CD14-positive monocyte (primary cell): ENCODE results near the gene FOXO6. TPM values are rescaled to one million over a fixed set of nuclear protein-coding genes. Genes with fewer than 3 reads are reported as not detected.
A peak's percentile ranks its signal among the peaks of the same experiment; 100 is the strongest.

Experiments
- DNase-seq, 3 donors: peaks; one replicate each; pipeline ENCODE4 v3.0.0-alpha.2; 2011 to 2022
- H2AFZ ChIP-seq: 2 replicates; pipeline ENCODE4 v1.6.0; 2012; ENCODE audit warnings: mild to moderate bottlenecking, low read depth, low read length, inconsistent platforms; ENCODE audit not compliant: insufficient read depth, poor library complexity, severe bottlenecking
- H3K27ac ChIP-seq, 2 donors: 1 replicate in 1 of 2; 2 replicates in 1 of 2; pipeline ENCODE4 v1.5.1; 2012 to 2013; ENCODE audit warnings: low read length in 2 of 2, control low read depth in 1 of 2, inconsistent platforms in 1 of 2, low read depth in 1 of 2, mild to moderate bottlenecking in 1 of 2
- H3K27me3 ChIP-seq, 2 donors: one replicate each; pipeline versions ENCODE4 v1.6.0 to v1.6.1; 2011 to 2013; ENCODE audit warnings: low read length in 2 of 2; ENCODE audit not compliant: control insufficient read depth in 2 of 2, insufficient read depth in 2 of 2
- H3K36me3 ChIP-seq, 2 donors: replicated peaks in 1 of 2; 1 replicate in 1 of 2; 2 replicates in 1 of 2; pipeline versions ENCODE4 v1.5.1 to v1.6.1; 2012 to 2013; ENCODE audit warnings: low read length in 2 of 2, control low read depth in 1 of 2, inconsistent platforms in 1 of 2, mild to moderate bottlenecking in 1 of 2; ENCODE audit not compliant: insufficient read depth in 2 of 2, control insufficient read depth in 1 of 2
- H3K4me1 ChIP-seq, 2 donors: 1 replicate in 1 of 2; 2 replicates in 1 of 2; pipeline versions ENCODE4 v1.5.1 to v1.6.1; 2012 to 2013; ENCODE audit warnings: low read length in 2 of 2, control low read depth in 1 of 2, inconsistent platforms in 1 of 2, mild to moderate bottlenecking in 1 of 2, moderate library complexity in 1 of 2; ENCODE audit not compliant: insufficient read depth in 2 of 2, control insufficient read depth in 1 of 2
- H3K4me2 ChIP-seq: replicated peaks from 2 replicates; pipeline ENCODE3; 2012; ENCODE audit warnings: low read length, moderate library complexity, mild to moderate bottlenecking; ENCODE audit not compliant: poor library complexity, severe bottlenecking; ENCODE audit errors: extremely low read depth
- H3K4me3 ChIP-seq, 3 experiments: fragments of 200-600 bp in 1 of 3; sonication (generic) in 1 of 3; replicated peaks in 1 of 3; 1 replicate in 2 of 3; 2 replicates in 1 of 3; pipeline ENCODE4 v1.5.1; 2011 to 2013; ENCODE audit warnings: low read length in 3 of 3, mild to moderate bottlenecking in 3 of 3, control low read depth in 2 of 3, low read depth in 2 of 3, inconsistent platforms in 1 of 3, moderate library complexity in 1 of 3
- H3K79me2 ChIP-seq: 2 replicates; pipeline ENCODE4 v1.6.0; 2012; ENCODE audit warnings: mild to moderate bottlenecking, control low read depth, inconsistent platforms, low read length, moderate library complexity; ENCODE audit not compliant: insufficient read depth
- H3K9ac ChIP-seq: 2 replicates; pipeline ENCODE4 v1.6.0; 2017; ENCODE audit warnings: low read length, mild to moderate bottlenecking; ENCODE audit not compliant: insufficient read depth, poor library complexity, severe bottlenecking
- H3K9me3 ChIP-seq, 2 donors: replicated peaks in 1 of 2; 1 replicate in 1 of 2; 2 replicates in 1 of 2; pipeline versions ENCODE4 v1.5.1 to v1.6.1; 2012 to 2013; ENCODE audit warnings: low read length in 2 of 2, control low read depth in 1 of 2; ENCODE audit not compliant: control insufficient read depth in 1 of 2, insufficient read depth in 1 of 2
- H4K20me1 ChIP-seq: 2 replicates; pipeline ENCODE4 v1.6.0; 2012; ENCODE audit warnings: mild to moderate bottlenecking, low read length, control low read depth, moderate library complexity; ENCODE audit not compliant: insufficient read depth
- H3K27ac Mint-ChIP-seq, 7 donors: one replicate each; pipeline ENCODE4 v1.8.0; 2020; ENCODE audit warnings: mild to moderate bottlenecking in 7 of 7, mixed read lengths in 7 of 7, moderate library complexity in 6 of 7, inconsistent platforms in 2 of 7
- H3K27me3 Mint-ChIP-seq, 3 donors: one replicate each; pipeline ENCODE4 v1.8.0; 2021 to 2022; ENCODE audit warnings: low read depth in 3 of 3, mild to moderate bottlenecking in 3 of 3, mixed read lengths in 3 of 3, moderate library complexity in 3 of 3, inconsistent platforms in 1 of 3
- H3K36me3 Mint-ChIP-seq, 2 donors: one replicate each; pipeline ENCODE4 v1.8.0; 2020; ENCODE audit warnings: mixed read lengths in 2 of 2, inconsistent platforms in 1 of 2, mild to moderate bottlenecking in 1 of 2
- H3K4me1 Mint-ChIP-seq: one replicate; pipeline ENCODE4 v1.8.0; 2020; ENCODE audit warnings: mild to moderate bottlenecking, mixed read lengths
- H3K4me3 Mint-ChIP-seq, 2 donors: one replicate each; pipeline ENCODE4 v1.8.0; 2020; ENCODE audit warnings: mild to moderate bottlenecking in 2 of 2, mixed read lengths in 2 of 2, moderate library complexity in 1 of 2
- H3K9me3 Mint-ChIP-seq, 7 donors: one replicate each; pipeline ENCODE4 v1.8.0; 2020 to 2022; ENCODE audit warnings: mixed read lengths in 7 of 7, mild to moderate bottlenecking in 6 of 7, moderate library complexity in 6 of 7, inconsistent platforms in 2 of 7
- WGBS: methylation state at CpG from one replicate; pipeline ENCODE4 v1.1.5; 2013; ENCODE audit warnings: missing lambda C conversion rate; ENCODE audit not compliant: insufficient coverage; 5-methylcytosine and 5-hydroxymethylcytosine counted together
- intact Hi-C, 2 donors: fragments of 100-400 bp; cut with micrococcal nuclease; formaldehyde crosslinking; loops; one replicate each; pipeline versions ENCODE4 v1.15.0 to v1.15.1; 2023
- polyA plus RNA-seq, 3 donors: library from polyadenylated mRNA; depleted of rRNA in 1 of 3; unstranded in 2 of 3; stranded (reverse) in 1 of 3; fragments of 300-500 nt in 2 of 3; fragments of >200 nt in 1 of 3; fragmentation: Illumina TruSeq in 2 of 3; gene quantifications; 1 replicate in 2 of 3; 2 replicates in 1 of 3; pipeline ENCODE4 v1.2.3, GENCODE V29; 2012 to 2021
- TF ChIP-seq, protein P1 (sequence below): fragments of 200-600 bp; IDR thresholded peaks from one replicate; pipeline ENCODE4 v1.8.0; 2022; ENCODE audit warnings: antibody characterized with exemption, mild to moderate bottlenecking

The FOXO6 gene
- polyA plus RNA-seq, 3 donors = 0.05 TPM; not detected in 2

GRCh38 chr1:41425369-41425768 lies 64.1 kb downstream of the FOXO6 start:
- Histone ChIP-seq H3K36me3 (no peaks in the 10 kb centered on the region), H3K27ac (no peak overlapping the region), H3K9me3 (no peaks in the 10 kb centered on the region), H3K27me3 (no peaks in the 10 kb centered on the region), H3K4me2 (no peak overlapping the region), H3K9ac (no peak overlapping the region), H3K79me2 (no peaks in the 10 kb centered on the region), H3K4me1 (peaks cover 36 to 42% of the 10 kb centered on the region in 2 donors), H3K4me3 (no peak overlapping the region), H2AFZ (no peak overlapping the region), H4K20me1 (no peaks in the 10 kb centered on the region)
- intact Hi-C loops = no loop called here
- TF ChIP-seq, protein P1, sequence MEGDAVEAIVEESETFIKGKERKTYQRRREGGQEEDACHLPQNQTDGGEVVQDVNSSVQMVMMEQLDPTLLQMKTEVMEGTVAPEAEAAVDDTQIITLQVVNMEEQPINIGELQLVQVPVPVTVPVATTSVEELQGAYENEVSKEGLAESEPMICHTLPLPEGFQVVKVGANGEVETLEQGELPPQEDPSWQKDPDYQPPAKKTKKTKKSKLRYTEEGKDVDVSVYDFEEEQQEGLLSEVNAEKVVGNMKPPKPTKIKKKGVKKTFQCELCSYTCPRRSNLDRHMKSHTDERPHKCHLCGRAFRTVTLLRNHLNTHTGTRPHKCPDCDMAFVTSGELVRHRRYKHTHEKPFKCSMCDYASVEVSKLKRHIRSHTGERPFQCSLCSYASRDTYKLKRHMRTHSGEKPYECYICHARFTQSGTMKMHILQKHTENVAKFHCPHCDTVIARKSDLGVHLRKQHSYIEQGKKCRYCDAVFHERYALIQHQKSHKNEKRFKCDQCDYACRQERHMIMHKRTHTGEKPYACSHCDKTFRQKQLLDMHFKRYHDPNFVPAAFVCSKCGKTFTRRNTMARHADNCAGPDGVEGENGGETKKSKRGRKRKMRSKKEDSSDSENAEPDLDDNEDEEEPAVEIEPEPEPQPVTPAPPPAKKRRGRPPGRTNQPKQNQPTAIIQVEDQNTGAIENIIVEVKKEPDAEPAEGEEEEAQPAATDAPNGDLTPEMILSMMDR = no peak
- H3K27ac Mint-ChIP-seq = no peak overlapping the region
- WGBS = 94% methylated on average over 2 of the region's 2 CpGs
- peaks cover 38% of the 10 kb centered on the region for H3K4me1 Mint-ChIP-seq
- H3K4me3 Mint-ChIP-seq = no peak overlapping the region
- H3K27me3 Mint-ChIP-seq = peaks cover 0 to 4% (median 1%) of the 10 kb centered on the region in 3 donors
- peaks cover 0 to 2% (median 0%) of the 10 kb centered on the region in 7 donors for H3K9me3 Mint-ChIP-seq
- H3K36me3 Mint-ChIP-seq = peaks cover 0 to 5% of the 10 kb centered on the region in 2 donors
- no peak for DNase-seq

- Mint-ChIP-seq H3K9me3 (peaks cover 0 to 2% (median 0%) of the 10 kb centered on the region in 7 donors), H3K27me3 (peaks cover 0 to 4% (median 1%) of the 10 kb centered on the region in 3 donors), H3K4me3 (no peak overlapping the region), H3K4me1 (peaks cover 41% of the 10 kb centered on the region), H3K27ac (peak overlapping the region in 4 of 7 donors; percentile 11 to 32 (median 16)), H3K36me3 (peaks cover 0 to 5% of the 10 kb centered on the region in 2 donors)
- no peak overlapping the region for H3K4me2 ChIP-seq
- no peak overlapping the region for H3K4me3 ChIP-seq
- no peaks in the 10 kb centered on the region for H3K27me3 ChIP-seq
- H3K9ac ChIP-seq = no peak overlapping the region
- H3K9me3 ChIP-seq = no peaks in the 10 kb centered on the region
- no peaks in the 10 kb centered on the region for H3K79me2 ChIP-seq
- TF ChIP-seq, protein P1 = no peak
- no peak overlapping the region for H3K27ac ChIP-seq
- WGBS = 90% methylated on average over 7 of the region's 13 CpGs
- intact Hi-C loops = no loop called here
- no peaks in the 10 kb centered on the region for H3K36me3 ChIP-seq
- no peak overlapping the region for H2AFZ ChIP-seq
- H4K20me1 ChIP-seq = no peaks in the 10 kb centered on the region
- DNase-seq = no peak
- peaks cover 36 to 42% of the 10 kb centered on the region in 2 donors for H3K4me1 ChIP-seq
Observed at GRCh38 chr1:41426201-41426890, 65.1 kb downstream of the FOXO6 start.
